ENCODE data around the gene HNRNPAB.

The HNRNPAB gene

GRCh38 chr5:178204935-178205748 is 809 bp downstream of the HNRNPAB start:
- Histone ChIP-seq H3F3A (ENCODE audit: insufficient read depth, low read length) (peaks cover 25% of the 10 kb centered on the region), H3K27ac (ENCODE audit: low read length) (peak overlapping the region; percentile 72; the same call in 1 of the 2 replicates), H2AFZ (ENCODE audit: low read length) (no peak overlapping the region), H3K36me3 (replicated peaks; ENCODE audit: insufficient read depth, low read length) (peaks cover 35% of the 10 kb centered on the region), H4K20me1 (ENCODE audit: insufficient read depth, low read length) (peaks cover 48% of the 10 kb centered on the region), H3K79me2 (ENCODE audit: low read length) (peaks cover 60% of the 10 kb centered on the region), H3K9me2 (replicated peaks; ENCODE audit: insufficient read depth, low read length) (no peaks in the 10 kb centered on the region), H3K9ac (ENCODE audit: low read length) (peak overlapping the region; percentile 89), H3K9me3 (replicated peaks; ENCODE audit: insufficient read depth, low read length) (no peaks in the 10 kb centered on the region), H3K4me2 (ENCODE audit: low read depth, low read length) (peak overlapping the region; percentile 94), H3K4me1 (ENCODE audit: low read length) (peaks cover 13% of the 10 kb centered on the region), H3K27me3 (replicated peaks; ENCODE audit: insufficient read depth, low read length) (no peaks in the 10 kb centered on the region), H3K4me3 (ENCODE audit: low read length) (peak overlapping the region; percentile 89)
- TF ChIP-seq EZH2phosphoT487 (IDR thresholded peaks at IDR 0.05; ENCODE audit: low read length) (no peak), CTCF (IDR thresholded peaks at IDR 0.05; ENCODE audit: low read length) (no peak), EZH2 (optimal IDR thresholded peaks at IDR 0.05; ENCODE audit: low read depth, low read length) (no peak)
- peak; percentile 72 for DNase-seq

- no peak overlapping the region for H3K27ac ChIP-seq (ENCODE audit: low read length)
- peak overlapping the region; percentile 89; the same call in 1 of the 2 replicates for H3K9ac ChIP-seq (ENCODE audit: low read length)
- H3K9me2 ChIP-seq (replicated peaks; ENCODE audit: insufficient read depth, low read length), result no peaks in the 10 kb centered on the region
- H2AFZ ChIP-seq (ENCODE audit: low read length), result no peak overlapping the region
- peaks cover 41% of the 10 kb centered on the region for H3K36me3 ChIP-seq (replicated peaks; ENCODE audit: insufficient read depth, low read length)
- no peaks in the 10 kb centered on the region for H3K27me3 ChIP-seq (replicated peaks; ENCODE audit: insufficient read depth, low read length)
- peaks cover 30% of the 10 kb centered on the region for H3F3A ChIP-seq (ENCODE audit: insufficient read depth, low read length)
- H3K9me3 ChIP-seq (replicated peaks; ENCODE audit: insufficient read depth, low read length), result no peaks in the 10 kb centered on the region
- TF ChIP-seq EZH2 (optimal IDR thresholded peaks at IDR 0.05; ENCODE audit: low read depth, low read length) (no peak), CTCF (IDR thresholded peaks at IDR 0.05; ENCODE audit: low read length) (no peak), EZH2phosphoT487 (IDR thresholded peaks at IDR 0.05; ENCODE audit: low read length) (no peak)
- DNase-seq, result no peak
- H3K79me2 ChIP-seq (ENCODE audit: low read length), result peaks cover 66% of the 10 kb centered on the region
- H4K20me1 ChIP-seq (ENCODE audit: insufficient read depth, low read length), result peaks cover 50% of the 10 kb centered on the region
- peaks cover 13% of the 10 kb centered on the region for H3K4me1 ChIP-seq (ENCODE audit: low read length)
- H3K4me3 ChIP-seq (ENCODE audit: low read length), result peak overlapping the region; percentile 74
- H3K4me2 ChIP-seq (ENCODE audit: low read depth, low read length), result peak overlapping the region; percentile 94
These were observed 1.4 kb downstream of the HNRNPAB start for GRCh38 chr5:178205749-178206047.

- H3K9me2 ChIP-seq (replicated peaks; ENCODE audit: insufficient read depth, low read length), result no peaks in the 10 kb centered on the region
- peak overlapping the region; percentile 94 for H3K4me2 ChIP-seq (ENCODE audit: low read depth, low read length)
- no peaks in the 10 kb centered on the region for H3K9me3 ChIP-seq (replicated peaks; ENCODE audit: insufficient read depth, low read length)
- H4K20me1 ChIP-seq (ENCODE audit: insufficient read depth, low read length), result peaks cover 54% of the 10 kb centered on the region
- no peaks in the 10 kb centered on the region for H3K27me3 ChIP-seq (replicated peaks; ENCODE audit: insufficient read depth, low read length)
- peaks cover 13% of the 10 kb centered on the region for H3K4me1 ChIP-seq (ENCODE audit: low read length)
- no peak overlapping the region for H3K27ac ChIP-seq (ENCODE audit: low read length)
- DNase-seq, result no peak
- no peak overlapping the region for H2AFZ ChIP-seq (ENCODE audit: low read length)
- H3K36me3 ChIP-seq (replicated peaks; ENCODE audit: insufficient read depth, low read length), result peaks cover 47% of the 10 kb centered on the region
- H3F3A ChIP-seq (ENCODE audit: insufficient read depth, low read length), result peaks cover 37% of the 10 kb centered on the region
- no peak for TF ChIP-seq EZH2phosphoT487 (IDR thresholded peaks at IDR 0.05; ENCODE audit: low read length)
- peaks cover 66% of the 10 kb centered on the region for H3K79me2 ChIP-seq (ENCODE audit: low read length)
- peak overlapping the region; percentile 74 for H3K4me3 ChIP-seq (ENCODE audit: low read length)
- peak overlapping the region; percentile 89; the same call in 1 of the 2 replicates for H3K9ac ChIP-seq (ENCODE audit: low read length)
These were observed 2.1 kb downstream of the HNRNPAB start for GRCh38 chr5:178206166-178207101.
